Gastrocnemius medialis (tissue), 4 donors: ENCODE data around the gene RXRA. TPM values are rescaled to one million over a fixed set of nuclear protein-coding genes. Genes with fewer than 3 reads are reported as not detected.

Experiments used
- ATAC-seq, 2 donors: fragments of 150-250 bp; one replicate each; pipeline ENCODE4 v1.9.1; 2016
- DNase-seq, 2 donors: peaks; one replicate each; pipeline ENCODE4 v3.0.0-alpha.2; 2019
- H3K27ac ChIP-seq, 4 donors: fragments of 200-600 bp; sonication (generic); 1 replicate in 1 of 4; 2 replicates in 3 of 4; pipeline ENCODE4 v1.5.1; 2016 to 2018; ENCODE audit warnings: mild to moderate bottlenecking in 2 of 4, moderate library complexity in 1 of 4
- H3K27me3 ChIP-seq, 3 donors: fragments of 200-600 bp; sonication (generic) in 2 of 3; 1 replicate in 1 of 3; 2 replicates in 2 of 3; pipeline versions ENCODE4 v1.5.1 to v1.6.0; 2016 to 2019; ENCODE audit warnings: mild to moderate bottlenecking in 1 of 3, moderate library complexity in 1 of 3
- H3K36me3 ChIP-seq, 2 donors: fragments of 200-600 bp; sonication (generic) in 1 of 2; one replicate each; pipeline ENCODE4 v1.5.1; 2017 to 2018
- H3K4me1 ChIP-seq, 2 donors: fragments of 200-600 bp; sonication (generic) in 1 of 2; one replicate each; pipeline ENCODE4 v1.5.1; 2016 to 2017; ENCODE audit warnings: mild to moderate bottlenecking in 2 of 2
- H3K4me3 ChIP-seq, 4 donors: fragments of 200-600 bp; sonication (generic) in 3 of 4; 1 replicate in 1 of 4; 2 replicates in 3 of 4; pipeline ENCODE4 v1.5.1; 2016 to 2019; ENCODE audit warnings: mild to moderate bottlenecking in 2 of 4
- H3K9me3 ChIP-seq, 3 donors: fragments of 200-600 bp; sonication (generic) in 2 of 3; 1 replicate in 1 of 3; 2 replicates in 2 of 3; pipeline ENCODE4 v1.5.1; 2016 to 2019
- POLR2A ChIP-seq, 2 donors: fragments of 450-650 bp; IDR thresholded peaks; one replicate each; pipeline ENCODE4 v1.6.1; 2017; ENCODE audit warnings: antibody characterized with exemption in 2 of 2, mild to moderate bottlenecking in 2 of 2, moderate library complexity in 2 of 2
- in situ Hi-C, 4 donors: fragments of 200-750 bp; cut with MboI; loops; one replicate each; pipeline versions ENCODE4 v1.15.0 to v1.8.0; 2017; ENCODE audit warnings: low sequenced_read_pairs in 4 of 4
- intact Hi-C: fragments of 100-400 bp; cut with DNase I; formaldehyde crosslinking; loops from one replicate; pipeline ENCODE4 v1.15.1; 2023; ENCODE audit warnings: low total_unique reads
- total RNA-seq, 4 donors: library from RNA; depleted of rRNA; stranded (reverse); fragments of >200 nt; gene quantifications; one replicate each; pipeline versions ENCODE4 v1.1.0 to v1.2.3, GENCODE V29; 2016
- TF ChIP-seq, protein P1 (sequence below), 5 experiments: fragments of 450-650 bp in 3 of 5; fragments of 200-600 bp in 2 of 5; sonication (generic) in 2 of 5; IDR thresholded peaks in 4 of 5; conservative IDR thresholded peaks in 1 of 5; 1 replicate in 4 of 5; 2 replicates in 1 of 5; pipeline ENCODE4 v1.5.1; 2016 to 2019; ENCODE audit warnings: antibody characterized with exemption in 5 of 5, mild to moderate bottlenecking in 3 of 5, moderate library complexity in 3 of 5

Gene RXRA
- total RNA-seq, 4 donors from 2014 or later, result 70.8 to 224 (median 160) TPM

DNA sequence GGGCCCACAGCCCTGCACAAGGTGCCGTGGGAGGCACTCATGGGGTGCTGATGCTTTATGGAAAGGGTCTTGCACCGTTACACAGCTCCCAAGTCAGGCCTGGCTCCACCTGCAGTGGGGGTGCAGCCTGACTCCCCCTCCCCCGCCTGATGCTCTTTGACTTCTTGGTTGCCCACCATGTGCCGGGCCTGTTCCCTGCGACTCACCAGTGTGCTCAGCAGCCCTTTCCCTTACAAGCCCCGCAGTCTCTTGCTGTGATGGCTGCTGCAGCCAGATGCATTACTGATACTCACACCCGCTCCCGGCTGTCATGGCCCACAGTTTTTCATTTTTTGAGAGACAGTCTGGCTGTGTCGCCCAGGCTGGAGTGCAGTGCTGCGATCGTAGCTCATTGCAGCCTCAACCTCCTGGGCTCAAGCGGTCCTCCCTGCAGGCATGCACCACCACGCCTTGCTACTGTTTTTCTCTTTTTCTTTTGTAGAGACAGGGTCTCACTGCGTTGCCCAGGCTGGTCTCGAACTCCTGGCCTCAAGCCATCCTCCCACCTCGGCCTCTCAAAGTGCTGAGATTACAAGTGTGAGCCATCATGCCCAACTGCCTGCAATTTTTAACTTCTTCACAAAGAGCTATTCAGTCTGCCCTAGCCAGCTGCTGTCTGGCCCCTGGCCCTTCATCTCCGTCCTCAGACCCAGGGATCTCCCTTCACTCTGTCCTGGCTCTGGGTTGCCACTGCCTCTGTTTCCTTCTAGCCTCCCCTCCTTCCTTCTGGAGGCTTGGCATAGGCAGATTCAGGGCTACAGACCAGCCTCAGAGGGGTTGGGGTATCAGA is 109.5 kb downstream of the RXRA start:
- peak overlapping the region in 2 of 4 donors; percentile 30 for H3K4me3 ChIP-seq
- intact Hi-C loops, result loop anchor here (2.0 kb wide), 2 partner anchors 61 to 153 kb away; no protein-coding TSS in a partner anchor

DNA sequence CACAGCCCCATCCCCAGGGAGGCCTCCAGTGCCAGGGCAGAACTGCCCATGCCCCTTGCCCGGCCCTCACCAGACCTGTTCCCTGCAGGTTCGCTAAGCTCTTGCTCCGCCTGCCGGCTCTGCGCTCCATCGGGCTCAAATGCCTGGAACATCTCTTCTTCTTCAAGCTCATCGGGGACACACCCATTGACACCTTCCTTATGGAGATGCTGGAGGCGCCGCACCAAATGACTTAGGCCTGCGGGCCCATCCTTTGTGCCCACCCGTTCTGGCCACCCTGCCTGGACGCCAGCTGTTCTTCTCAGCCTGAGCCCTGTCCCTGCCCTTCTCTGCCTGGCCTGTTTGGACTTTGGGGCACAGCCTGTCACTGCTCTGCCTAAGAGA is 110.1 kb downstream of the RXRA start:
- peak overlapping the region; percentile 92 to 97 (median 94) for H3K27ac ChIP-seq
- TF ChIP-seq POLR2A (IDR thresholded peaks at IDR 0.05), result no peak
- TF ChIP-seq, protein P1, sequence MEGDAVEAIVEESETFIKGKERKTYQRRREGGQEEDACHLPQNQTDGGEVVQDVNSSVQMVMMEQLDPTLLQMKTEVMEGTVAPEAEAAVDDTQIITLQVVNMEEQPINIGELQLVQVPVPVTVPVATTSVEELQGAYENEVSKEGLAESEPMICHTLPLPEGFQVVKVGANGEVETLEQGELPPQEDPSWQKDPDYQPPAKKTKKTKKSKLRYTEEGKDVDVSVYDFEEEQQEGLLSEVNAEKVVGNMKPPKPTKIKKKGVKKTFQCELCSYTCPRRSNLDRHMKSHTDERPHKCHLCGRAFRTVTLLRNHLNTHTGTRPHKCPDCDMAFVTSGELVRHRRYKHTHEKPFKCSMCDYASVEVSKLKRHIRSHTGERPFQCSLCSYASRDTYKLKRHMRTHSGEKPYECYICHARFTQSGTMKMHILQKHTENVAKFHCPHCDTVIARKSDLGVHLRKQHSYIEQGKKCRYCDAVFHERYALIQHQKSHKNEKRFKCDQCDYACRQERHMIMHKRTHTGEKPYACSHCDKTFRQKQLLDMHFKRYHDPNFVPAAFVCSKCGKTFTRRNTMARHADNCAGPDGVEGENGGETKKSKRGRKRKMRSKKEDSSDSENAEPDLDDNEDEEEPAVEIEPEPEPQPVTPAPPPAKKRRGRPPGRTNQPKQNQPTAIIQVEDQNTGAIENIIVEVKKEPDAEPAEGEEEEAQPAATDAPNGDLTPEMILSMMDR (IDR thresholded peaks at IDR 0.05 in 4 of 5, conservative IDR thresholded peaks at IDR 0.05 in 1 of 5), result no peak
- H3K4me1 ChIP-seq, result peaks cover 84 to 86% of the 10 kb centered on the region in 2 donors
- intact Hi-C loops, result no loop called here
- no peaks in the 10 kb centered on the region for H3K27me3 ChIP-seq
- no peaks in the 10 kb centered on the region for H3K9me3 ChIP-seq
- in situ Hi-C loops, result loop anchor here in 2 of 4 donors (5.0 to 25.0 kb wide), 2 partner anchors 64 to 99 kb away; partner anchors contain the start of gene RXRA (in 1 of the 2)
- ATAC-seq (no peak), DNase-seq (no peak)
- no peak overlapping the region for H3K4me3 ChIP-seq
- no peaks in the 10 kb centered on the region for H3K36me3 ChIP-seq

More for the DNA sequence above, 109.5 kb downstream of the RXRA start:
- peak overlapping the region; percentile 92 to 97 (median 94) for H3K27ac ChIP-seq
- H3K27me3 ChIP-seq, result no peaks in the 10 kb centered on the region
- ATAC-seq (no peak), DNase-seq (no peak)
- H3K4me1 ChIP-seq, result peaks cover 90 to 91% of the 10 kb centered on the region in 2 donors
- no peak for TF ChIP-seq POLR2A (IDR thresholded peaks at IDR 0.05)
- TF ChIP-seq, protein P1 (IDR thresholded peaks at IDR 0.05 in 4 of 5, conservative IDR thresholded peaks at IDR 0.05 in 1 of 5), result no peak
- no peaks in the 10 kb centered on the region for H3K36me3 ChIP-seq
- H3K9me3 ChIP-seq, result no peaks in the 10 kb centered on the region
- in situ Hi-C loops, result loop anchor here in 2 of 4 donors (5.0 to 25.0 kb wide), 2 partner anchors 63 to 98 kb away; partner anchors contain the start of gene RXRA (in 1 of the 2)

DNA sequence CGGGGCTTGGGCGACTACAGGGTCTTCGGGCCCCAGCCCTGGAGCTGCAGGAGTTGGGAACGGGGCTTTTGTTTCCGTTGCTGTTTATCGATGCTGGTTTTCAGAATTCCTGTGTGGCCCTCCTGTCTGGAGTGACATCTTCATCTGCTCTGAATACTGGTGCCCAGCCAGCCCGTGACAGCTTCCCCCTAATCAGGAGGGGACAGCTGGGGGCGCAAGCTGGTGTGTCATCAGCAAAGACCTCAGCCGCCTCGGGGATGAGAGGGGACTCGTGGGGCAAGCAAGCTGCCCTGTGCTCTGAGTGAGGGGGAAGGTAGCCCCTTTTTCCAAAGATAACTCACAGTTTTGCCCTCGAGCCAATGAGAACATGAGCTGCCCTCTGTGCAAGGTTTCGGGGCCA is 110.7 kb downstream of the RXRA start:
- in situ Hi-C loops, result loop anchor here in 2 of 4 donors (5.0 to 25.0 kb wide), 2 partner anchors 65 to 100 kb away; partner anchors contain the start of gene RXRA (in 1 of the 2)

DNA sequence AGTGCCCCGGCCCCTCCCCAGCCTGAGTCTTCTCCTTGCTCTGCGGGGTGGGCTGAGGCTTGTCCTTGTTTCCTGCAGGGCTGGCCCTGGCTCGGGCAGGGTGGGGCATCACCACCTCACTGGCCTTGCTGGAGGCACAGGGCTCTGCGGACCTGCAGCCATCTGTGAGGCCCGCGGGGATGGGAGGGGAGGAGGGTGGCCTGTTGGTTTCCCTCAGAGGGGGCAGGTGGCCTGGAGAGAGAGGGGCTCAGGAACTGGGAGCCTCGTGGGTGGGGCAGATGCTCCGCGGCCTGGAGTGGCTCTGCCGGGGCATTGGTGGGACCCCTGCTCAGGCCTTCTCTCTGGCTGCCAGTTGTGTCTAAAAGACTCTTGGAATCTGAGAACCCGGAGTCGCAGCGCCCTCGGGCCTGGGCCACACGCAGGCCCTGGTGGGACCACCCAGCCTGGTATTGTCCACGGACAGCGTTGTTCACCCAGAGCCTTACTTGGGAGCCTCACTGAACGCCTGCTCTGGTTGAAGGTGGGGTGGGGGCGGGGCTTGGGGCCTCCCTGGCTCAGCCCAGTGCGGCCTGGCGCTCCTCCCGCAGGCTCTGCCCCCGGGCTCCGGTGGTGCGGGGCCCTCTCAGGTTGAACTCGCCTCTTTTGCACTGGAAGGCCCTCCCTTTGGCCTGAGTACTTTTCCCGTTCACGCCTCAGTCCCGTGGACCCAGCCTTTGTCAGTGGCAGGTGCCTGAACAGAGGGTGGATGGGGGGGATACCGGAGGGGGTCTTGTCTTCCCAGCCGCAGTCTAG is 111.3 kb downstream of the RXRA start:
- Histone ChIP-seq H3K36me3 (no peaks in the 10 kb centered on the region), H3K4me3 (no peak overlapping the region), H3K4me1 (peaks cover 82 to 86% of the 10 kb centered on the region in 2 donors), H3K27me3 (no peaks in the 10 kb centered on the region), H3K27ac (peak overlapping the region; percentile 92 to 97 (median 94)), H3K9me3 (no peaks in the 10 kb centered on the region)
- in situ Hi-C loops, result loop anchor here in 2 of 4 donors (5.0 to 25.0 kb wide), 2 partner anchors 65 to 100 kb away; partner anchors contain the start of gene RXRA (in 1 of the 2)
- intact Hi-C loops, result no loop called here
- TF ChIP-seq, protein P1 (IDR thresholded peaks at IDR 0.05 in 4 of 5, conservative IDR thresholded peaks at IDR 0.05 in 1 of 5), result no peak
- no peak for TF ChIP-seq POLR2A (IDR thresholded peaks at IDR 0.05)
- DNase-seq (no peak), ATAC-seq (no peak)

More for the DNA sequence above, 110.7 kb downstream of the RXRA start:
- H3K4me1 ChIP-seq, result peaks cover 82 to 86% of the 10 kb centered on the region in 2 donors
- H3K36me3 ChIP-seq, result no peaks in the 10 kb centered on the region
- no peak for DNase-seq
- peak overlapping the region; percentile 92 to 97 (median 94) for H3K27ac ChIP-seq
- no peak for ATAC-seq
- TF ChIP-seq, protein P1 (IDR thresholded peaks at IDR 0.05 in 4 of 5, conservative IDR thresholded peaks at IDR 0.05 in 1 of 5), result no peak
- no peak for TF ChIP-seq POLR2A (IDR thresholded peaks at IDR 0.05)
- no peaks in the 10 kb centered on the region for H3K27me3 ChIP-seq
- no peak overlapping the region for H3K4me3 ChIP-seq
- intact Hi-C loops, result no loop called here
- H3K9me3 ChIP-seq, result no peaks in the 10 kb centered on the region
